Fibroblast of pulmonary artery (primary cell): ENCODE results near the gene OR5H6.

Experiments used
- DNase-seq: peaks from one replicate; pipeline ENCODE4 v3.0.0-alpha.2; 2010; ENCODE audit warnings: low read depth
- H3K4me3 ChIP-seq: replicated peaks from 2 replicates; pipeline ENCODE4 v1.5.1; 2011; ENCODE audit warnings: low read depth, mild to moderate bottlenecking, control low read depth, low read length, moderate library complexity
- TF ChIP-seq, protein P1 (sequence below): IDR thresholded peaks from 2 replicates; pipeline ENCODE4 v1.5.1; 2011; ENCODE audit warnings: mild to moderate bottlenecking, control low read depth, low read length, inconsistent platforms; ENCODE audit errors: missing control alignments

Gene OR5H6

DNA sequence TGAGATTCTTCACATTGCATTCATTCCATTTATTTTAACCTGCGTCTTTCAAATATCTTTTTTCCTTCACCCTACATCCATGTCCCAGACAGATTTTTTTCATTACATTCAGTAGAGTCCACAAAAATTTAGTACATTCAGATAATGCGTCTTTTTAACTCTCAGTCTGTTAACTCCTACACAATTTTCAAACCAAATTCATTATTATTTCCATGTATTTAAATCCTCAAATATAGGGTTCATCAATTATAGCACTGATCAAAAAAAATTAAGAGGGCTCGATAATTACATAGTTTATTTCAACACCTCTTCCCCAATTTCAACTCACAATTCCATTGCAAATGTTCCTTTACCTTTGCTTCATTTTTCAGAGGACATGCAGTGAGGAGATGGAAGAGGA lies at the start of gene OR5H6:
TSS of gene OR5H6 (plus strand) at position 301 of the 400 bp plus-strand sequence. CDS start at position 390, 89 bp downstream.
- TF ChIP-seq, protein P1, sequence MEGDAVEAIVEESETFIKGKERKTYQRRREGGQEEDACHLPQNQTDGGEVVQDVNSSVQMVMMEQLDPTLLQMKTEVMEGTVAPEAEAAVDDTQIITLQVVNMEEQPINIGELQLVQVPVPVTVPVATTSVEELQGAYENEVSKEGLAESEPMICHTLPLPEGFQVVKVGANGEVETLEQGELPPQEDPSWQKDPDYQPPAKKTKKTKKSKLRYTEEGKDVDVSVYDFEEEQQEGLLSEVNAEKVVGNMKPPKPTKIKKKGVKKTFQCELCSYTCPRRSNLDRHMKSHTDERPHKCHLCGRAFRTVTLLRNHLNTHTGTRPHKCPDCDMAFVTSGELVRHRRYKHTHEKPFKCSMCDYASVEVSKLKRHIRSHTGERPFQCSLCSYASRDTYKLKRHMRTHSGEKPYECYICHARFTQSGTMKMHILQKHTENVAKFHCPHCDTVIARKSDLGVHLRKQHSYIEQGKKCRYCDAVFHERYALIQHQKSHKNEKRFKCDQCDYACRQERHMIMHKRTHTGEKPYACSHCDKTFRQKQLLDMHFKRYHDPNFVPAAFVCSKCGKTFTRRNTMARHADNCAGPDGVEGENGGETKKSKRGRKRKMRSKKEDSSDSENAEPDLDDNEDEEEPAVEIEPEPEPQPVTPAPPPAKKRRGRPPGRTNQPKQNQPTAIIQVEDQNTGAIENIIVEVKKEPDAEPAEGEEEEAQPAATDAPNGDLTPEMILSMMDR, result no peak
- no peak for DNase-seq
- no peak within 1 kb of the TSS for H3K4me3 ChIP-seq

DNA sequence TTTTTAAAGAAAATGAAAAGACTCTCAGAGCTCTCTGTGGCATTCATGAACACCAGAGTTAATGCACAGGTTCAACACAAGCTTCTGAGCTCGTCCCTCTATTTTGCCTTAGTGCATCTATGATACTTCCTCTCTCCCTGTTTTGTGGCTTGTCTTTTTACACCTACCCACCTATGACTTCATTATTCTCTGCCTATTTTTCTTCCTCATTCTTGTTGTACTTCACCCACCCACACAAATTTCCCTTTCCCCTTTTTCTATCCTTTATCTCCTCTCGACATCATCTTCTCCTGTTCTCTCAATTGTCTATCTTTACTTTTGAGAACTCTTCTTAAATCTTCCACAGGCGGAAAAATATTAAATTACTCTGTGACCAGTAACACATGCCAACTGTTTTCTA lies 49.0 kb upstream of the OR5H6 start:
- no peak overlapping the region for H3K4me3 ChIP-seq
- no peak for DNase-seq
- TF ChIP-seq, protein P1, result no peak

DNA sequence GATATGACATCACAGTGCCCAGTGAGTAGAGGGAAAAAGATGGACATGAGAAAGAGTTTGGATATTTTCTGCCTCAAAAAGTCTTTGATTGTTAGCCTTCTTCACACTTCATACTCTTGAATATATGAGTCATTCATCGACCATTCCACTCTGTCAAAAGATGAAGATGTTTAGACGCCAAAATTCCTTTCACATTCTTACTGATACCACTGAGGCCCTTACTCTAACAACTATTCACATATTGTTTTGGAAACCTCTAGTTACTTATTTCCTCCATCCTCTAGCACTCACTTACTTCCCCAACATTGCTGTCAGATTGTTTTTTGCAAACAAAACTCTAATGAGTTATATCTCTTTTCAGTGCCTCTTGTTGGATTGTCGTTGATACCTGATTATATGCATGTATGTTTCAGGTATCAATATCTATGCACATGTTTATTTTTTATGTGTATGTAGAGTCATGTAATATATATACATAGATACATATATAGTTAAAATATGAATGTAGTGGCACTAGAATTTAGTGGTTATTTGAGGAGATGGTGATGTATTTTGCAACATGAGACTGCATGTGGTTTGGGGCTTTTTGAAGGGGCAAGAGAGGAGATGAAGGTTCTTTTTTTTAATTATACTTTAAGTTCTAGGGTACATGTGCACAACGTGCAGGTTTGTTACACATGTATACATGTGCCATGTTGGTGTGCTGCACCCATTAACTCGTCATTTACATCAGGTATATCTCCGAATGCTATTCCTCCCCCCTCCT lies 40.0 kb upstream of the OR5H6 start:
- no peak for DNase-seq
- H3K4me3 ChIP-seq, result no peak overlapping the region
- TF ChIP-seq, protein P1, result no peak

DNA sequence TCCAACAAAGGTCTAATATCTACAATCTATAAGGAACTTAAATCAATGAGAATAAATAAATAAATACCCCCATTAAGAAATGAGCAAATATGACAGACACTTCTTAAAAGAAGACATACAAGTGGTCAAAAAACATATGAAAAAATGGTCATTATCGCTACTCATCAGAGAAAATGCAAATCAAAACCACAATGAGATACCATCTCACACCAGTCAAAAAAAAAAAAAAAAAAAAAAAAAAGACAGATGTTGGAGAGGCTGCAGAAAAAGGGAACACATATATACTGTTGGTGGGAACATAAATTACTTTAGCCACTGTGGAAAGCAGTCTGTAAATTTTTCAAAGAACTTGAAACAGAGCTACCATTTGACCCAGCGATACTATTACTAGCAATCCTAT lies 31.6 kb upstream of the OR5H6 start:
- H3K4me3 ChIP-seq, result no peak overlapping the region
- no peak for DNase-seq
- TF ChIP-seq, protein P1, result no peak

DNA sequence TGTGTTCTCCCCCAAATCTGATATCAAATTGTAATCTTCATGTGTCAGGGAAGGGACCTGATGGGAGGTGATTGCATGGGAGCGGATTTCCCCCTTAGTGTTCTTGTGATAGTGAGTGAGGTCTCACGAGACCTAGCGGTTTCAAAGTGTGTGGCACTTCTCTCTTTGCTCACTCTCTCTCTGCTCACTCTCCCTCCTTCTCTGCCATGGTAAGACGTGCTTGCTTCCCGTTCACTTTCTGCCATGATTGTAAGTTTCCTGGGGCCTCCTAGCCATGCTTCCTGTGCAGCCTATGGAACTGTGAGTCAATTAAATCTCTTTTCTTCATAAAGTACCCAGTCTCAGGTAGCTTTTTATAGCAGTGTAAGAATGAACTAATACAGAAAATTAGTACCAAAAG lies 30.6 kb upstream of the OR5H6 start:
- H3K4me3 ChIP-seq, result no peak overlapping the region
- DNase-seq, result no peak
- TF ChIP-seq, protein P1, result no peak

DNA sequence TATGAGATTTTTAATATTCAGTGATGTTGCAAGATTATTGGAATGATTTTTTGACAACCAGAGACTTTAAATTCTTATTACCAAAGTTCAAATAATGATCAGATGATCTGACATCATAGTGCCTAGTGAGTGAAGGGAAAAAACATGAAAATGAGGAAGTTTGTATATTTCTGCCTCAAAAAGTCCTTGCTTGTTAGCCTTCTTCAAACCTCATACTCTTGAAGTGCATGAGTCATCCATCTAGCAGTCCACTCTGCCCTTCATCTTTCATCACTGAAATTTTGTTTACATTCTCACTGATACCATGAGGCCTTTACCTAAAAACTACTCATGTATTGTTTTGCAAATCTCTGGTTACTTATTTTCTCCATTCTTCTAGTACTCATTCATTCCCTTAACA lies 23.9 kb upstream of the OR5H6 start:
- DNase-seq, result no peak
- TF ChIP-seq, protein P1, result no peak
- no peak overlapping the region for H3K4me3 ChIP-seq

DNA sequence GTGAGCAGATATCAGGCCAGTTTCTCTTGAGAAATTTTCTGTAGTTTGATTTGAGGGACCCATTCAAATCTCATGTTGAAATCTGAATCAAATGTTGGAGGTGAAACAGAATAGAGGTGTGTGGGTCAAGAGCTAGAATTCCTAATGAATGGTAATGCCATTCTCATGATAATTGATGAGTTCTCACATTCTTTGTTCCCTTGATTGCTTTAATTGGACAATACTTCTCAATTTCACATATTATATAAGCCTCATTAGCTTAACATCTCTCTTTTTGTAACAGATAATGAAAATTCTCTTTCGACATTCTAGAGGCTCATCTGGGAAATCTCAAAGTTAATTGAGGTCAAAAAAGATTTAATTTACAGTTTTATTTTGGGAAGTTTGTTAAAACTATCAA lies 21.9 kb upstream of the OR5H6 start:
- no peak overlapping the region for H3K4me3 ChIP-seq
- DNase-seq, result no peak
- TF ChIP-seq, protein P1, result no peak
